Heart right ventricle (tissue), 16 donors: Measurements from ENCODE around the gene SCIN. TPM values are rescaled to one million over a fixed set of nuclear protein-coding genes. Genes with fewer than 3 reads are reported as not detected.

Experiments
- ATAC-seq, 8 donors: fragments of 200-7000 bp; cut with Tn5 transposase; one replicate each; pipeline ENCODE4 v1.9.1; 2020; ENCODE audit warnings: mild to moderate bottlenecking in 8 of 8, moderate library complexity in 8 of 8, moderate number of reproducible peaks in 1 of 8
- DNase-seq, 2 donors: peaks; one replicate each; pipeline ENCODE4 v3.0.0-alpha.2; 2020
- H3K27ac ChIP-seq, 10 donors: fragments of 200-600 bp; sonication (generic) in 2 of 10; one replicate each; pipeline versions ENCODE4 v1.5.0 to v1.8.0; 2020 to 2022; ENCODE audit warnings: mild to moderate bottlenecking in 3 of 10
- H3K27me3 ChIP-seq, 7 donors: fragments of 200-600 bp; one replicate each; pipeline ENCODE4 v1.8.0; 2021 to 2022; ENCODE audit warnings: mild to moderate bottlenecking in 2 of 7
- H3K36me3 ChIP-seq, 9 donors: fragments of 200-600 bp; sonication (generic) in 1 of 9; one replicate each; pipeline versions ENCODE4 v1.5.0 to v1.8.0; 2020 to 2022; ENCODE audit warnings: mild to moderate bottlenecking in 2 of 9
- H3K4me1 ChIP-seq, 9 donors: fragments of 200-600 bp; sonication (generic) in 1 of 9; one replicate each; pipeline versions ENCODE4 v1.5.0 to v1.8.0; 2020 to 2022; ENCODE audit warnings: mild to moderate bottlenecking in 4 of 9
- H3K4me3 ChIP-seq, 10 donors: fragments of 200-600 bp; sonication (generic) in 2 of 10; one replicate each; pipeline versions ENCODE4 v1.5.0 to v1.8.0; 2020 to 2022; ENCODE audit warnings: mild to moderate bottlenecking in 7 of 10, moderate library complexity in 2 of 10
- H3K9me3 ChIP-seq, 11 donors: fragments of 200-600 bp in 10 of 11; sonication (generic) in 2 of 11; one replicate each; pipeline versions ENCODE4 v1.5.0 to v1.8.0; 2013 to 2022; ENCODE audit warnings: mild to moderate bottlenecking in 2 of 11, control low read depth in 1 of 11, moderate library complexity in 1 of 11
- WGBS, 2 donors: extraction: QIAGEN DNeasy Blood & Tissue Kit; methylation state at CpG; one replicate each; pipeline ENCODE4 v1.1.7; 2013; ENCODE audit warnings: inconsistent platforms in 1 of 2; 5-methylcytosine and 5-hydroxymethylcytosine counted together
- intact Hi-C, 10 donors: fragments of 100-400 bp; cut with DNase I; formaldehyde crosslinking; loops; one replicate each; pipeline versions ENCODE4 v1.11.1 to v1.14.2; 2022
- polyA plus RNA-seq, 2 donors: library from polyadenylated mRNA; stranded (reverse); fragments of 200-250 nt; gene quantifications; one replicate each; pipeline ENCODE4 v1.2.3, GENCODE V29; 2013
- total RNA-seq, 10 donors: library from RNA; stranded (reverse); fragmentation: NEBNext Ultra II Directional in 3 of 10; extraction: Animal tissue kit (Norgen Biotek cat#: 25700) in 3 of 10; gene quantifications; one replicate each; pipeline versions ENCODE4 v1.2.1 to v1.2.4, GENCODE V29; 2021 to 2023
- TF ChIP-seq, protein P1 (sequence below), 9 donors: fragments of 200-600 bp; sonication (generic) in 2 of 9; IDR thresholded peaks; one replicate each; pipeline versions ENCODE4 v1.5.0 to v1.8.0; 2021 to 2022; ENCODE audit warnings: antibody characterized with exemption in 9 of 9, mild to moderate bottlenecking in 5 of 9, moderate library complexity in 1 of 9
- donor health status: Arrhythmogenic right ventricular cardiomyopathy.
- donor health status: ischemic (EF 13 %, LVEDD 7.1; RV severe dilation, severe dysfunction).
- donor health status: healthy with polysubstance abuse.
- donor health status: DM: no; HTN: yes; CAD: no.
- donor health status: DM: no; HTN: no; CAD: no.
- donor health status: ischemic (EF 25% LVEDD 6.9; RV normal size, moderate dysfunction).
- donor health status: ischemic (EF 25% LVEDD 5.7; RV mildly dilated, moderate dysfunction).
- donor health status: healthy.
- donor health status: DM: yes; HTN: yes; CAD: no.
- donor health status: Ischemic cardiomyopathy.
- donor health status: ischemic (EF 35%, LVEDD 5.7; RV mildly dilated, moderate dysfunction).
- donor health status: nonischemic (EF 11% LVEDD 7.7; RV severe dilation, severe dysfunction).
- donor health status: DM: yes; HTN: yes; CAD: no.
- donor health status: PGD.
- donor health status: ischemic (EF 29% LVEDD 5.4; RV normal size, mild dysfunction).
- donor health status: nonischemic (EF 23%, LVEDD 6.1; RV moderate dilation, normal function).

SCIN gene
- total and polyA plus RNA-seq, 12 donors: 0.01 to 1.5 (median 0.32) TPM; not detected in 3

DNA sequence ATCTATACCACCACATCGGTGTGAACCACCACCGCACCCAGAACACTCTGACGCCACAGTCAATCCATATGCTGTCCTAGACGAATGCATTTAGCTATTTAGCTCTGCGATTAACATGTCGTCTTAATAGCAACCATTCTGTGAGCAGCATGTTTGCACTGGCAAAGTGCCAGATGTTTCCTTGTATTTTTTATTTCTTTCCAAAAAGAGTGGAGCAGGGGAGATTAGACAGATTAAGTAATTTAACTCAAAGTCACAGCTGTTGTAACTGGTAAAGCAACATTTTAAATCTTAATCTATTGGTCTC lies 59.9 kb downstream of the SCIN start:
- no peak overlapping the region for H3K27ac ChIP-seq
- no peaks in the 10 kb centered on the region for H3K36me3 ChIP-seq
- no peaks in the 10 kb centered on the region for H3K4me1 ChIP-seq
- intact Hi-C loops: loop anchor here in 1 of 10 donors (10.0 kb wide), 1 partner anchor 634 kb away; no protein-coding TSS in a partner anchor
- no peaks in the 10 kb centered on the region for H3K9me3 ChIP-seq
- DNase-seq (no peak), ATAC-seq (no peak)
- no peaks in the 10 kb centered on the region for H3K27me3 ChIP-seq
- 51 to 62% methylated on average over 6 of the region's 6 CpGs for WGBS, 2 donors
- no peak overlapping the region for H3K4me3 ChIP-seq
- TF ChIP-seq, protein P1, sequence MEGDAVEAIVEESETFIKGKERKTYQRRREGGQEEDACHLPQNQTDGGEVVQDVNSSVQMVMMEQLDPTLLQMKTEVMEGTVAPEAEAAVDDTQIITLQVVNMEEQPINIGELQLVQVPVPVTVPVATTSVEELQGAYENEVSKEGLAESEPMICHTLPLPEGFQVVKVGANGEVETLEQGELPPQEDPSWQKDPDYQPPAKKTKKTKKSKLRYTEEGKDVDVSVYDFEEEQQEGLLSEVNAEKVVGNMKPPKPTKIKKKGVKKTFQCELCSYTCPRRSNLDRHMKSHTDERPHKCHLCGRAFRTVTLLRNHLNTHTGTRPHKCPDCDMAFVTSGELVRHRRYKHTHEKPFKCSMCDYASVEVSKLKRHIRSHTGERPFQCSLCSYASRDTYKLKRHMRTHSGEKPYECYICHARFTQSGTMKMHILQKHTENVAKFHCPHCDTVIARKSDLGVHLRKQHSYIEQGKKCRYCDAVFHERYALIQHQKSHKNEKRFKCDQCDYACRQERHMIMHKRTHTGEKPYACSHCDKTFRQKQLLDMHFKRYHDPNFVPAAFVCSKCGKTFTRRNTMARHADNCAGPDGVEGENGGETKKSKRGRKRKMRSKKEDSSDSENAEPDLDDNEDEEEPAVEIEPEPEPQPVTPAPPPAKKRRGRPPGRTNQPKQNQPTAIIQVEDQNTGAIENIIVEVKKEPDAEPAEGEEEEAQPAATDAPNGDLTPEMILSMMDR (IDR thresholded peaks at IDR 0.05): no peak

DNA sequence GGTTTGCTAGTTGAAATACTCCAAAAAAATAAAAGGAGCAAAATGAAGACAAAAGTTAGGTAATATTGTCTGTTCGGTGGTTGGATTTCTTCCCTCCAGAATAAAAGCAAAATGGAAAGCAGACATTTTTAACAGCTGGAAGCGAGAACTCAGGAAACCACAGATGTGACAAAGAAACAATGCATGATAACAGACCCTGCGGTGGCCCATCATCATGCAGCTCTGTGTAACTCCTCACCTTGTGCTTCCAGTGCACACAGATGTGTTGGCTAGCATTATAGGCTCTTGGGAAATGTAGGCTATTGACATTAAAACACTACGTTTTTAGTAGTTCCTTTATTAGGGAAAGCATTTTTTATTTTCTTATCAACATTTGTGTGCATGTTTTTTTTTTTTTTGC lies 63.1 kb downstream of the SCIN start:
- TF ChIP-seq, protein P1 (IDR thresholded peaks at IDR 0.05): no peak
- ATAC-seq: no peak
- no peaks in the 10 kb centered on the region for H3K36me3 ChIP-seq
- peaks cover 0 to 15% (median 0%) of the 10 kb centered on the region in 9 donors for H3K4me1 ChIP-seq
- H3K27ac ChIP-seq: no peak overlapping the region
- DNase-seq: no peak
- 55 to 61% methylated on average over 4 of the region's 4 CpGs for WGBS, 2 donors
- no peaks in the 10 kb centered on the region for H3K9me3 ChIP-seq
- H3K4me3 ChIP-seq: no peak overlapping the region
- peaks cover 0 to 5% (median 0%) of the 10 kb centered on the region in 7 donors for H3K27me3 ChIP-seq
- intact Hi-C loops: loop anchor here in 1 of 10 donors (10.0 kb wide), 1 partner anchor 631 kb away; no protein-coding TSS in a partner anchor

DNA sequence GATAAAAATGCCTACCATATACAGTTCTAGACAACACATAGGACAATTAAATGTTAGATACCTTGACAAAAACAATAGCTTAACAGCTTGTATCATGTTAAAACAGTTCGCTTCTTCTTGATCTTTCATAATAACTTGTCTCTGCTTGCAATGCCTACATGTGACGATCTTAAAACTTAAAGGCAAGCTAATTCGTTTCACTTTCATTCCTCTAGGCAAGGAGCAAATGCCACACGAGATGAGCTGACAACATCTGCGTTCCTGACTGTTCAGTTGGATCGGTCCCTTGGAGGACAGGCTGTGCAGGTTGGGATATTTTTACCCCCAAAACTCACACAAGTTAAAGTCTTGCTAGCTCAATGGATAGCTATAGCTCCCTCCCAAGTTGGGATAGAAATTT lies 65.3 kb downstream of the SCIN start:
- no peak for DNase-seq
- no peaks in the 10 kb centered on the region for H3K9me3 ChIP-seq
- TF ChIP-seq, protein P1 (IDR thresholded peaks at IDR 0.05): no peak

DNA sequence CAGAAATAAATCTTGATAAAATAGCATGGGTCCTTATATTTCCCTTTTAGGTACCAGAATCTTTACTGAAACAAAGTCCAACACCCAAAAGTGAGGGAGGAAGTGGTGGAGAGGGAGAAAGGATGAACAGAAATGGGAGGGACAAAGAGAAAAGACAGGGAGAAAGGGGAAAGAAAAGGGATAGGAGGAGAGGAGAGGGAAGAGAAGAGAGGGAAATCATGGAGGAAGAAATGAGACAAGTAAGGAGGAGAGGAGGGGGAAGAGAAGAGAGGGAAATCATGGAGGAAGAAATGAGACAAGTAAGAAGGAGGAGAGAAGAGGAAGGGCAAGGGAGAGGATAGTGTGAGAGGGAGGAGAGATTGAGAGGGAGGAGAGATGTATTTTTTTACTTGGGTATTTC lies 66.8 kb downstream of the SCIN start:
- ATAC-seq (no peak), DNase-seq (no peak)
- H3K27me3 ChIP-seq: peaks cover 0 to 5% (median 0%) of the 10 kb centered on the region in 7 donors
- no peaks in the 10 kb centered on the region for H3K36me3 ChIP-seq
- peak overlapping the region in 1 of 10 donors; percentile 33 for H3K27ac ChIP-seq
- H3K9me3 ChIP-seq: no peaks in the 10 kb centered on the region
- peaks cover 0 to 22% (median 0%) of the 10 kb centered on the region in 9 donors for H3K4me1 ChIP-seq
- TF ChIP-seq, protein P1 (IDR thresholded peaks at IDR 0.05): no peak
- no peak overlapping the region for H3K4me3 ChIP-seq
- intact Hi-C loops: loop anchor here in 2 of 10 donors (5.0 to 10.0 kb wide), 4 partner anchors 45 to 627 kb away; no protein-coding TSS in a partner anchor

More for the DNA sequence above, 65.3 kb downstream of the SCIN start:
- Histone ChIP-seq H3K4me1 (peaks cover 0 to 22% (median 0%) of the 10 kb centered on the region in 9 donors), H3K27me3 (peaks cover 0 to 5% (median 0%) of the 10 kb centered on the region in 7 donors), H3K27ac (no peak overlapping the region), H3K4me3 (peak overlapping the region in 1 of 10 donors; percentile 12), H3K36me3 (no peaks in the 10 kb centered on the region)
- 51 to 66% methylated on average over 6 of the region's 6 CpGs for WGBS, 2 donors
- intact Hi-C loops: loop anchor here in 2 of 10 donors (5.0 to 10.0 kb wide), 4 partner anchors 46 to 629 kb away; no protein-coding TSS in a partner anchor
- ATAC-seq: no peak
